Measurements from ENCODE around the gene AGRN. TPM values are rescaled to one million over a fixed set of nuclear protein-coding genes. Genes with fewer than 3 reads are reported as not detected.
"Not testable (repeated sequence)": the region's sequence is repeated elsewhere in the genome, so short reads cannot be mapped to it uniquely, and the experiment has no call there.

Gene AGRN
- polyA plus RNA-seq, 3 donors: 178 to 219 (median 182) TPM

- not testable (repeated sequence) for DNase-seq (ENCODE audit: low read depth in 3 of 3, low spot score in 2 of 3)
Observed at GRCh38 chr1:1018321-1018685, 1.6 kb upstream of the AGRN start.

DNA sequence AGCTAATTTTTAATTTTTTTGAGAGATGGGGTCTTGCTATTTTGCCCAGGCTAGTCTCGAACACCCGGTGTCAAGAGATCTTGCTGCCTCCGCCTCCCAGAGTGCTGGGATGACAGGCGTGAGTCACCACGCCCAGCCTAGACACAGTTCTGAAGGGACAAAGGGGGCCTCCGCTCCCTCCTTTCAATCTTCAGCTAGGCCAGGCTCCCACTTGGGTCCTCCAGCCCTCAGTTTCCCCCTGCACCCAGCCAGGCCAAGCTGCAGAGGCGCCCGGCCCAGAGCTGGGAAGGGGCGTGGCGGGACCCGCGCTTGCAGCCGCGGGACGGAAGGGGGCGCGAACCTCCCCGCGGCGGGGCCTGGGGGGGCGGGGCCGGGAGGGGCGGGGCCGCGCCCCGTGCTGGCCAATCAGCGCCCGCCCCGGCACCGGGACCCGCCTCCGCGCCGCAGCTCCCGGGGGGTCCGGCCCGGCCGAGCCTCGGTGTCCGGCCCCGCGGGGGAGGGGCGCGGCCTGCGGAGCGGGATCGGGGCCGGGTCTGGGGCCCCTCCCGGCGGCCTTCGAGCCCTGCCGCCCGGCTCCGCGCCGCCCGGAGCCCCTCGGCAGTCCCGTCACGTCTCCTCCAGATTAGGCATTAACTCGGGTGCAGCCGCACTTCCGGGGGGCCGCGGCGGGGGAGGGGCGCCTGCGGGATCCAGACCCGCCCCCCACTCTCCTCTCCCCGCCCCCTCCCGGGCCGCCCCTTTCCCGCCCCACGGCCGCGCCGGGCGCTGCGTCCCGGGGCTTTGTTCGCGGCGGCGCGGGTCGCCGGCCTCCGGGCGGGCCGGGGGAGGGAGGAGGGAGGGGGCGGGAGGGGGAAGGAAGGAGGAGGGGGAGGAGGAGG lies 559 bp upstream of the AGRN start:
- no peak for DNase-seq (ENCODE audit: low read depth in 3 of 3, low spot score in 2 of 3)

- no peak for DNase-seq (ENCODE audit: low read depth in 3 of 3, low spot score in 2 of 3)
Observed at GRCh38 chr1:1020415-1021009, 592 bp downstream of the AGRN start.

DNA sequence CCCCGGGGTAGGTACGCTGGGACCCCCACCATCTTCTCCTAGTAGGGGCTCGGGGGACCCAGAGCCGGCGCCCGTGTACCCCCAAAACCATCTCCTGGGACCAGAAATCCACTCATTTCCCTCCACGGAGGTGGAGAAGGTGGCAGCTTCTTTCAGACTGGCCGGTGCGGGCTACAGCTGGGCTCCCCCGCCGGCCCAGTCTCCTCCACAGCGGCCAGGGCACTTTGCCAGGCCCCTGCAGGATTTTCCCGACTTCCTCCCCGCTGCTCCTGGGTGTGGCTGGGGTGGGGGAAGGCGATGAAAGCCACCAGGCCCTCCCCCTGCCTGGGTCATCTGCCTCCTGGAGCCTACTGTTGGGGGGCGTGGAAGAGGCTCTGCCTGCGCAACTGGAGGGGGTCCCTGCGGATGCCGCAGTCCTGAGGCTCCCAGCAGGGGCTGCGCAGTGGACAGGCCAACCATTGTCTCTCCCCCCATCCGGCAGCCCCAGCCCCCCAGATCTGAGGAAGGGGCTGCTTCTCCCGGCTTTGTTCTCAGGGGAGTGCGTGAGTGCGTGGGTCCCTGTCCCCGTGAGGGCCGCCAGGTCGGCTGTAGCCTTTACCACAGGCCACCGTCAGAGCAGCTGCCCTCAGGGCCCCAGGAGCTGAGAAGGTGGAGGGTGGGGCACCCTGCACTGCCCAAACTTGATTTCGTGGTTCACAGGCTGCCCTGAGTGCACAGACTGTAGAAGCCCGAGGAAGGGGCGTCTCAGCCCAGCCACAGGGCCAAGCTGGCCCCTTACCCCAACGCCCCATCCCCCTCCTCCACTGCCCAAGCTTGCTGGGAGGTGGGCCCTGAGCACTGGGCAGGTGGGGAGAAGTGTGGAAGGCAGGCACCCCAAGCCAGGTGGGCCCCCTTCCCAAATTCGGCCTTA lies 1.3 kb downstream of the AGRN start:
- DNase-seq (ENCODE audit: low read depth in 3 of 3, low spot score in 2 of 3): no peak

- DNase-seq (ENCODE audit: low read depth in 3 of 3, low spot score in 2 of 3): no peak
Observed at GRCh38 chr1:1021920-1022259, 2.0 kb downstream of the AGRN start.

DNA sequence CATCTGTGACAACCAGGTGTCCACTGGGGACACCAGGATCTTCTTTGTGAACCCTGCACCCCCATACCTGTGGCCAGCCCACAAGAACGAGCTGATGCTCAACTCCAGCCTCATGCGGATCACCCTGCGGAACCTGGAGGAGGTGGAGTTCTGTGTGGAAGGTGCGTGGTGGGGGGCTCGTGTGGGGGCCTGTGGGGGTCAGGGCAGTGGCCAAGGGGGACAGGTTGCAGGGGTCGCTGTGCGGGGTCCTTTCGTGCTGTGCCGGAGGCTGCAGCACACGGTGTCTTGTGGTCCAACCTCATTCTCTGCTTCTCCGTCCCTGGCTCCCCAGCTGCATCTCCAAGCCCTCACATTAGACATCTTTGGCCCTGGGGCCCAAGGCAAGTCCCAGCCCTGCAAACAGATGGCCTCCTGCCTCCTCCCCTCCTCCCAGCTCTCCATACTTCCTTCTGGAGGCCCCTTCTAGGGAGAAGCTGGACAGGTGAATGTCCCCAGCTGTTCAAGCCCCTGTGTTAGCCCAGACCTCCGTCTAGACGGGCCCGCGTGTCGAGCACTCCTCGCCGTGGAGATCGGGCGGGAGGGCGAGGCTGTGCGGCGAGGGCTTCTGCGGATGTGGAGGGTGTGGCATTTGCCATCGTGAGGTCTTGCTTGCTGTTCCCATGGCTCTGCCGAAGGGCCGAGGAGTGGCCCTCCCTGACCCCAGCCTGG lies 2.5 kb downstream of the AGRN start:
- no peak for DNase-seq (ENCODE audit: low read depth in 3 of 3, low spot score in 2 of 3)

GRCh38 chr1:1023700-1024099 lies 3.8 kb downstream of the AGRN start:
- DNase-seq (ENCODE audit: low read depth in 3 of 3, low spot score in 2 of 3): no peak

DNA sequence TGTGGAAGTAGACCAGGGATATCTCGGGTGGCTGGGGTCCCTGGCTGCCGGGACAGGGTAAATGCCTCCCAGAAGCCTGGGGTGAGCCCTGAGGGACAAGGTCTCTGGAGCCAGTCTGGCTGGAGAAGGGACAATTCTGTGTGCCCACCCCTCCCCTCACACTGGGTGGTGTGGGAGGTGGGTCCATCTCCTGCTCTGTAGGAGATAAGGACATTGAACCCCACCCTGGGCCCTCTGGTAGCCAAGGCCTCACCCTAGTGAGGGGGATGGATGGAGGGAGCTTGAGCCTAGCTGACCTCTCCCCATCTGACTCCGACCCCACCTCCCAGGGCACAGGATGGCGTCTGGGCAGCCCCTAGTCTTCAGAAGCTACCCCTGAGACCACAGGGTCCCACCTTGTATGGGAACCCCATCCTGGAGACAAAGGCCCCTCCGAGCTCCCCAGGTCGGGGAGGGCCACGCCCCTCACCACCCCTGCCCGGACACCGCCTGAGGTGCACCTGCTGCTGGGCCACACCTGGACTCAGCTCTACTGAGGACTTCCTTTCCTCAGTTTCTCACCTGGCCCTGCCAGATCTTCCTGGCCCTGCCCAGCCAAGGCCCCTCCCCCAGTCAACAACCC lies 4.3 kb downstream of the AGRN start:
- no peak for DNase-seq (ENCODE audit: low read depth in 3 of 3, low spot score in 2 of 3)

DNA sequence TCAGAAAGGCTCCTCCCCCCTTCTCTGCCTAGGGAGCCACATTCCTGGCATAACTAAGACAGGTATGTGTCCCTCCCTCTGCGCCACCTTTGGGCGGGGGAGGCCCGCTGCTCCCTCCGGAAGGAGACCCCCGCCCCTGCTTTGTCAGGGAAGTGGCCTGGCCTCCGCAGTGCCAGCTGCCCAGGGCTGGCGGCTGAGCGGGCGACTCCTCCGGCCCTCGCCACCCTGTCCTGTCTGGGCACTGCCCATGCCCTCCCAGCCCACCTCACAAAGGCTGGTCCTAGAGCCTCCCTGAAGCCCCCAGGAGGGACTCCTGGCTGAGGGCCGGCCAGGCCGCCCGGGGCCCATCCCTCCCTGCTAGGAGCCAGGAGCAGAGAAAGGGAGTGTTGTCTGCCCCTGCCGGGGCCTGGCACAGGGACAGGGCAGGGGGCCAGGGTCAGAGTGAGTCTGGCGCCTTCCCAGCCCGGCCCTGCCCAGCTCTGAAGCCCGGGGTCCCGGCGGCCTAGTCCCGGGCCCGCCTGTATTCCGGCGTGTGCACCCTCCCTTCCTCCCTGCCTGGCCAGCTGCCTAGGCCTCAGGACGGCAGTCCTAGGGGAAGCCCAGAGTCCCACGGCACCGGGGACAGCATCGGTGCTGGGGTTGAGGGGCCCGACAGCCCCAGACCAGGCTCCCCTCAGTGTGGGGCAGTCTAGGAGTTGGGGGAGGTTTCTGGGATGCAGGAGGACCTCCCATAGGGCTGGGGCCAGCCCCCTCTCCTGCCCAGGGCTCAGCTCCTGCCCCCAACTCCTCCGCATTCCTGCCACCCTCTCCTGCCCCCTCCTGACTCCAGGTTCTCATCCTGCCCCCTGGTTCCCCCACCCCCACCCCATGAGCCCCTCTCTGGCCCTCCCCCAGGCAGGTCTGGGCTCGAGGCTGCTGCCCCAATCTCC lies 5.1 kb downstream of the AGRN start:
- no peak for DNase-seq (ENCODE audit: low read depth in 3 of 3, low spot score in 2 of 3)

GRCh38 chr1:1025730-1026129 lies 5.8 kb downstream of the AGRN start:
- no peak for DNase-seq (ENCODE audit: low read depth in 3 of 3, low spot score in 2 of 3)

DNA sequence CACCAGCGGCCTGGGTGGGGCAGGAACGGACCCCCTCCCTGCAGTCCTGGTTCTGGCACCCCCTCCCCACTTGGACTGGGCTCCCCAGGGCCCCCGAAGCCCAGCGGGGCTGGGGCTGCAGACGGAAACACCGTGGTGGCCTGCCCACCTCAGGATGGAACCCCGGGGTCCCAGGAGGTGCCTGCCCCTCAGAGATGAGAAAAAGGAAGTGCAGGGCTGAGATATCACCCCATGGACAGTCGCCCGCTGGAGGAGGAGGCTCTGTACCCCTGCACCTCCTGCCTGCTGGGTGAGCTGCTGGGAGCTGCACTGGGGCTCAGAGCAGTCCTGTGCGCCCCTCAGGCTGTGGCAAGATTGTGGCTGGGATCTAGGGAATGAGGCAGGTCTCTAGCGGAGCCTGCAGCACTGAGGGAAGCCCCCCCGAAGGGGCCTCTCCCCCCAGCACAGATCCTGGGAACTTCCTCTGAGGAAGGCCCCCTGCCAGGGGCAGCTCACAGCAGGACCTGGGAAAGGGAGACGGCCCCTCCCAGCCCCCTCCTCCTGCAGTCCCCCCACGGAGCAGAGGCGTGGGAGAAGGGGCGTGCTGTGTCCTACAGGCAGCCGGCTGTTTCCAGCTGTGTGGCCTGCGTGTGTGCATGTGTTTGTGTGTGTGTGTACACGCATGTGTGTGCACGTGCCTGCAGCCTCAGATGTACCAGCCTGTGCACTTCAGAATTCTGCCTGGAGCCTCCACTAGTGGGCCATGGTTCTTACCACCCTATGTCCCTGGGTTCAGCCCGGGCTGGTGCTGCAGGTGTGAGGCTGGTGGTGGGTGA lies 6.9 kb downstream of the AGRN start:
- no peak for DNase-seq (ENCODE audit: low read depth in 3 of 3, low spot score in 2 of 3)

DNA sequence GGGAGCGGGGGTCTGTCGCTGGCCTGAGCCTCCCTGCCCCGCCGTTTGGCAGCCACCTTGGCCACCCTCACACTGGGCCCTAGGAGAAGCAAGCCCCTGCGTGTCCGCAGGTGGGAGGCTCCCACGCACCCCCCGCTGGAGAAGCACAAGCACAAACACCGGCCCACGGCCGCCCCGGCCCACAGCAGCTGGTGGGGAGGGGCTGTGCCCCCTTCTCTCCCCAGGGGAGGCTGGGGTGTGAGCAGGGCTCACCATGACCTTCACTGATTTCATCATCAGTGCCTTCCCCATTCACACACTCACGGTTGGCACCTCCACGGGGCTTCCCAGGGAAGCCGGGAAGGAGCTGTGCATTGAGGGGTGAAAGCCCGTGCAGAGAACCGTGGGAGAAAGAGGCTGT lies 7.9 kb downstream of the AGRN start:
- no peak for DNase-seq (ENCODE audit: low read depth in 3 of 3, low spot score in 2 of 3)

DNA sequence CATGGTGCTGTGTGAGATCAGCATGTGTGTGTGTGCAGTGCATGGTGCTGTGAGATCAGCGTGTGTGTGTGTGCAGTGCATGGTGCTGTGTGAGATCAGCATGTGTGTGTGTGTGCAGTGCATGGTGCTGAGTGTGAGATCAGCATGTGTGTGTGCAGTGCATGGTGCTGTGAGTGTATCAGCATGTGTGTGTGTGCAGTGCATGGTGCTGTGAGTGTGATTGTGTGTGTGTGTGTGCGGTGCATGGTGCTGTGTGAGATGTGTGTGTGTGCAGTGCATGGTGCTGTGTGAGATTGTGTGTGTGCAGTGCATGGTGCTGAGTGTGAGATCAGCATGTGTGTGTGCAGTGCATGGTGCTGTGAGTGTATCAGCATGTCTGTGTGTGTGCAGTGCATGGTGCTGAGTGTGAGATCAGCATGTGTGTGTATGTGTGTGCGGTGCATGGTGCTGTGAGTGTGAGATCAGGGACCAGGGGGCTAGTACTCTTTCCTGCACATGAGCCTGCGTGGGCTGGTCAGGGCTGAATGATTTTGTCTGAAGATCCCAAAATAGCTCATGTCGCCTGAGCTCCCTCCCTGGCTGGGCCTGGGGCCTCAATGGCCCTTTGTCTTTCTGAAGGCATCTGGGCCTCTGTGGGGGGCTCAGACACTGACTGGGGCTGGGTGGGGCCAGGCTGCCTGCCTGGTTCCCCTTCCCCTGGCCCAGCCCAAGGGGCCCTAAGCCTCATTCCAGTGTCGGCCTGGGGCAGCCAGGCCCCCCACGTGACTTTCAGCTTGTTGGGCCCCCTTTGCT lies 11.1 kb downstream of the AGRN start:
- DNase-seq (ENCODE audit: low read depth in 3 of 3, low spot score in 2 of 3): not testable (repeated sequence)

DNA sequence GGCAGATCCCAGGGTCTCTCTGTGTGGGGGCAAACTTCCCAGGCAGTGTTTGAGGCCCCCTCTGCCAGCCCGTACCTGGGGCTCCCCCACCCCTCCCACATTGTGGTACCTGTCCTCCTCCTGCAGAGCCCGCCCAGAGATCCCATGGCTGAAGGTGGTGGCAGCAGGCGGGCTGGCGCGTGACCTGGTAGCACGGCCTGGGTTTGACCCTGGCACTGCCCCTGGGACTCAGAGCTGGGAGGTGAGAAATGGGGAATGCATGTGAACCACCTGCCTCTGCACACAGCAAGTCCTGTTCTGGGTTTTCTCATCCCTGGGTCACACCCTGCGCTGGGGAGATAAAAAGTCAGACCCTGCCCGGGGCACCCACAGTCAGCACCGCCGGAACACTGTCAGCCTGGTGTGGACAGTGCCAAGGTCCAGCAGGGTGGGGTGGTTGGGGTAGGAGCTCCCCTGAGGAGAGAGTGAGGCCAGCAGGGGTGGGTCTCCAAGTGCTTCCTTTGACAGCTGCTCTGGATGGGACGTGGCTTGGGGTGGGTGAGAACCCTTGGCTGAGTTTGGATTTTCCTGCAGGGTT lies 11.8 kb downstream of the AGRN start:
- DNase-seq (ENCODE audit: low read depth in 3 of 3, low spot score in 2 of 3): no peak

DNA sequence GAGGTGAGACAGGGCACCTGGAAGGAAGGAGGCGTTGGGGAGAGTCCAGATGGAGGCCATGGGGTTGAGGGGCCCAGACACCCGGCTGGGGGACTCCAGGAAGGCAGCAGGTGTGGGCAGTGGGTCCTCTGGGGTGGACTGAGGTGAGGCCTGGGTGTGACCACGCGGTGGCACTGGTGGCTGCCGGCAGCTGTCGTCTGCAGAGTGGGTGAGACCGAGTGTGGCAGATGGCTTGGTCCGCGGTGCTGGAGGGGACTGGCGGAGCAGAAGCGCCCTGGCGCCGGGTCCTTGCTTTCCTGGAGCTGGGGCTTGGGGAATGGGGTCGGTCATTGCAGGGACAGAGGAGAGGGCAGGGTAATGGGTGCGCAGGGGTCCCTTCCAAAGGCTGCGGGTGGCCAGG lies 12.5 kb downstream of the AGRN start:
- DNase-seq (ENCODE audit: low read depth in 3 of 3, low spot score in 2 of 3): no peak

DNA sequence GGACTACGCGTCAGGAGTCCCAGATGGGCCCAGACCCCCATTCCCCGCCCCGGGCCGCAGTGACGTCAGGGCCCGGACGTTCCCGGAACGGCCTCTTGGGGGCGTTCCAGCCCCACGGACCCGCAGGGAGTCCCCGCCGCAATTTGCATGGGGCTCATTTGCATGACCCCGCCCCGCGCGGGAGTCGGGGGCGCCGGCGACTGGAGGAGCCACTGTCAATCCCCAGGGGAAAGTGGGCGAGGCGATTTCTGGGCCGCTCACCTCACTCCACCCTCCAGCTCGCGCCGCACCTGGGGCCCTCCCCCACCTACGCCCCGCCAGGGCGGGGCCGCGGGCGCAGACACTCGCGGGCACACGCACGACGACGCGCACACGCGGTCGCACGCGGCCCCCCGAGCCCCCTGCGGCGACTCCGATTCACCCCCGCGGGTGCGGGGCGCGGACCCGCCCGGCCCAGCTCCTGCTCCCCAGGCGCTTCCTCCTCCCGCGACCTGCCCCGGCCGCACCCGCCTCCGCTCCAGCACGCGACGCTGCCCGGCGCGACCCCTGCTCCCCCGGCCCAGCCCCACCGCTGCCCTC lies 13.2 kb downstream of the AGRN start:
- peak in 2 of 3 donors; percentile 75 to 82 for DNase-seq (ENCODE audit: low read depth in 3 of 3, low spot score in 2 of 3)

Data from right renal cortex interstitium (tissue), 3 donors.